Small intestine (tissue), 7 donors: ENCODE results near the gene PRXL2A. TPM values are rescaled to one million over a fixed set of nuclear protein-coding genes. Genes with fewer than 3 reads are reported as not detected.

Source experiments
- DNase-seq, 2 donors: peaks; one replicate each; pipeline versions ENCODE4 v3.0.0 to v3.0.0-alpha.2; 2013
- FAIRE-seq: peaks from 2 replicates; lab custom pipeline; 2012; peaks lifted over from hg19 to GRCh38; lab: Jason Lieb, UNC
- H3K27ac ChIP-seq, 3 donors: one replicate each; pipeline ENCODE4 v1.5.1; 2013; ENCODE audit warnings: low read length in 2 of 3, mild to moderate bottlenecking in 2 of 3, control low read depth in 1 of 3, inconsistent platforms in 1 of 3, low read depth in 1 of 3, moderate library complexity in 1 of 3
- H3K27me3 ChIP-seq, 3 donors: one replicate each; pipeline ENCODE4 v1.6.1; 2013; ENCODE audit warnings: low read length in 3 of 3, inconsistent platforms in 1 of 3; ENCODE audit not compliant: control insufficient read depth in 3 of 3, insufficient read depth in 3 of 3
- H3K36me3 ChIP-seq, 3 donors: one replicate each; pipeline ENCODE4 v1.6.1; 2013; ENCODE audit warnings: low read length in 3 of 3, inconsistent platforms in 1 of 3, low read depth in 1 of 3, mild to moderate bottlenecking in 1 of 3, moderate library complexity in 1 of 3; ENCODE audit not compliant: control insufficient read depth in 3 of 3, insufficient read depth in 2 of 3
- H3K4me1 ChIP-seq, 3 donors: one replicate each; pipeline ENCODE4 v1.6.1; 2013; ENCODE audit warnings: low read length in 2 of 3, inconsistent platforms in 1 of 3, low read depth in 1 of 3, mild to moderate bottlenecking in 1 of 3, moderate library complexity in 1 of 3; ENCODE audit not compliant: control insufficient read depth in 3 of 3, insufficient read depth in 2 of 3
- H3K4me3 ChIP-seq, 3 donors: one replicate each; pipeline ENCODE4 v1.5.1; 2013; ENCODE audit warnings: low read length in 3 of 3, control low read depth in 1 of 3, inconsistent platforms in 1 of 3, low read depth in 1 of 3, mild to moderate bottlenecking in 1 of 3, moderate library complexity in 1 of 3
- H3K9me3 ChIP-seq, 2 donors: one replicate each; pipeline ENCODE4 v1.6.1; 2013; ENCODE audit warnings: low read depth in 1 of 2, low read length in 1 of 2; ENCODE audit not compliant: control insufficient read depth in 2 of 2, insufficient read depth in 1 of 2
- WGBS, 3 donors: extraction: QIAGEN DNeasy Blood & Tissue Kit; methylation state at CpG; one replicate each; pipeline ENCODE4 v1.1.7; 2013; 5-methylcytosine and 5-hydroxymethylcytosine counted together
- polyA plus RNA-seq, 4 donors: library from polyadenylated mRNA; stranded (reverse) in 3 of 4; unstranded in 1 of 4; fragments of 200-250 nt in 3 of 4; fragments of 120-200 nt in 1 of 4; gene quantifications; one replicate each; pipeline versions ENCODE4 v1.2.1 to v1.2.3, GENCODE V29; 2013
- donor health status: healthy with polysubstance abuse.
- donor health status: control.
- donor health status: control.
- donor health status: Bipolar disorder and iron deficiency.
- donor health status: healthy.

PRXL2A gene
- polyA plus RNA-seq, 4 donors = 40.9 to 144 (median 56.9) TPM

GRCh38 chr10:80379701-80380100, 28.6 kb upstream of the PRXL2A start:
- no peak for FAIRE-seq
- WGBS, 3 donors = 34 to 75% (median 38%) methylated on average over 3 of the region's 3 CpGs
- no peaks in the 10 kb centered on the region for H3K9me3 ChIP-seq

GRCh38 chr10:80380185-80380584, 28.2 kb upstream of the PRXL2A start:
- DNase-seq (no peak), FAIRE-seq (no peak)
- Histone ChIP-seq H3K4me3 (no peak overlapping the region), H3K27me3 (no peaks in the 10 kb centered on the region), H3K27ac (no peak overlapping the region), H3K4me1 (peaks cover 0 to 2% (median 0%) of the 10 kb centered on the region in 3 donors), H3K36me3 (no peaks in the 10 kb centered on the region), H3K9me3 (no peaks in the 10 kb centered on the region)
- 78 to 81% (median 80%) methylated on average over 4 of the region's 4 CpGs for WGBS, 3 donors

More at GRCh38 chr10:80379701-80380100, 28.6 kb upstream of the PRXL2A start:
- H3K27me3 ChIP-seq = no peaks in the 10 kb centered on the region
- no peak overlapping the region for H3K27ac ChIP-seq
- no peaks in the 10 kb centered on the region for H3K36me3 ChIP-seq
- peaks cover 0 to 2% (median 0%) of the 10 kb centered on the region in 3 donors for H3K4me1 ChIP-seq
- no peak overlapping the region for H3K4me3 ChIP-seq
- DNase-seq = no peak

GRCh38 chr10:80382989-80383388, 25.4 kb upstream of the PRXL2A start:
- DNase-seq (peak; percentile 38 to 54), FAIRE-seq (no peak)
- Histone ChIP-seq H3K36me3 (no peaks in the 10 kb centered on the region), H3K4me3 (no peak overlapping the region), H3K27me3 (no peaks in the 10 kb centered on the region), H3K4me1 (peaks cover 0 to 2% (median 0%) of the 10 kb centered on the region in 3 donors), H3K9me3 (no peaks in the 10 kb centered on the region), H3K27ac (no peak overlapping the region)
- 5 to 19% (median 8%) methylated on average over 4 of the region's 4 CpGs for WGBS, 3 donors

- Histone ChIP-seq H3K27ac (no peak overlapping the region), H3K4me3 (no peak overlapping the region), H3K4me1 (peaks cover 0 to 5% (median 4%) of the 10 kb centered on the region in 3 donors), H3K36me3 (no peaks in the 10 kb centered on the region), H3K27me3 (no peaks in the 10 kb centered on the region), H3K9me3 (no peaks in the 10 kb centered on the region)
- DNase-seq (peak in 1 of 2 donors; percentile 62), FAIRE-seq (no peak)
- WGBS, 3 donors = 42 to 69% (median 46%) methylated on average over 9 of the region's 9 CpGs
Measured at GRCh38 chr10:80390740-80391139, 17.6 kb upstream of the PRXL2A start.

GRCh38 chr10:80392250-80392649, 16.1 kb upstream of the PRXL2A start:
- 78 to 86% (median 78%) methylated on average over 6 of the region's 6 CpGs for WGBS, 3 donors
- FAIRE-seq = no peak

GRCh38 chr10:80394358-80394916, 13.9 kb upstream of the PRXL2A start:
- H3K4me1 ChIP-seq = peaks cover 0 to 5% (median 0%) of the 10 kb centered on the region in 3 donors
- H3K36me3 ChIP-seq = no peaks in the 10 kb centered on the region
- H3K9me3 ChIP-seq = no peaks in the 10 kb centered on the region
- WGBS, 3 donors = 50 to 80% (median 61%) methylated on average over 2 of the region's 2 CpGs
- H3K27me3 ChIP-seq = no peaks in the 10 kb centered on the region
- FAIRE-seq (no peak), DNase-seq (no peak)
- H3K27ac ChIP-seq = no peak overlapping the region
- no peak overlapping the region for H3K4me3 ChIP-seq

More at GRCh38 chr10:80392250-80392649, 16.1 kb upstream of the PRXL2A start:
- H3K4me1 ChIP-seq = peaks cover 0 to 5% (median 4%) of the 10 kb centered on the region in 3 donors
- no peaks in the 10 kb centered on the region for H3K36me3 ChIP-seq
- H3K27ac ChIP-seq = no peak overlapping the region
- DNase-seq = no peak
- no peaks in the 10 kb centered on the region for H3K27me3 ChIP-seq
- no peak overlapping the region for H3K4me3 ChIP-seq
- H3K9me3 ChIP-seq = no peaks in the 10 kb centered on the region

GRCh38 chr10:80397014-80397413, 11.3 kb upstream of the PRXL2A start:
- 88 to 92% (median 90%) methylated on average over 2 of the region's 2 CpGs for WGBS, 3 donors
- no peaks in the 10 kb centered on the region for H3K36me3 ChIP-seq
- FAIRE-seq (no peak), DNase-seq (no peak)
- no peak overlapping the region for H3K4me3 ChIP-seq
- no peaks in the 10 kb centered on the region for H3K9me3 ChIP-seq
- peaks cover 0 to 2% (median 0%) of the 10 kb centered on the region in 3 donors for H3K4me1 ChIP-seq
- H3K27ac ChIP-seq = no peak overlapping the region
- H3K27me3 ChIP-seq = no peaks in the 10 kb centered on the region

GRCh38 chr10:80400136-80400804, 8.1 kb upstream of the PRXL2A start:
- no peaks in the 10 kb centered on the region for H3K36me3 ChIP-seq
- no peaks in the 10 kb centered on the region for H3K9me3 ChIP-seq
- no peak overlapping the region for H3K27ac ChIP-seq
- FAIRE-seq (no peak), DNase-seq (no peak)
- no peaks in the 10 kb centered on the region for H3K4me1 ChIP-seq
- 59 to 67% (median 63%) methylated on average over 8 of the region's 8 CpGs for WGBS, 3 donors
- no peak overlapping the region for H3K4me3 ChIP-seq
- no peaks in the 10 kb centered on the region for H3K27me3 ChIP-seq
